NAMALWA (cell line): ENCODE data around the gene HABP4.

Source experiments
- DNase-seq: peaks from one replicate; pipeline ENCODE4 v3.0.0-alpha.2; 2015; ENCODE audit warnings: low spot score

HABP4 gene

GRCh38 chr9:96523374-96523773 lies 73.4 kb downstream of the HABP4 start:
- no peak for DNase-seq

GRCh38 chr9:96524045-96524444 lies 74.1 kb downstream of the HABP4 start:
- no peak for DNase-seq

GRCh38 chr9:96524764-96525163 lies 74.8 kb downstream of the HABP4 start:
- DNase-seq: no peak

DNA sequence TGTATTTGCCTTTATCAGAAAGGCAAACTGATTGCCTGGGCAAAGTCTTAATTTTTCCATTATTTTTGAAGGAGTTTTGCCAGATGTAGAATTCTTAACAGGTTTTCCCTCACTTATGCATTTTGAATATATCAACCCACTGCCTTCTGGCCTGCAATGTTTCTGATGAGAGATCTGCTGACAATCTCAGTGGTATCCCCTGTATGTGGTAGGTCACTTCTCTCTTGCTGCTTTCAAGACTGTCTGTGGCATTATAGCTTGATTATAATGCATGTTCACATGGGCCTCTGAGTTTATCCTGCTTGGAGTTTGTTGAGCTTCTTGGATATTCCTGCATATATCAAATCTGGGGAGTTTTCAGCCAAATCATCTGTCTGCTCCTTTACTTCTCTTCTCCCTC lies 82.2 kb downstream of the HABP4 start:
- DNase-seq: no peak

- no peak for DNase-seq
Observed at GRCh38 chr9:96540106-96540505, 90.1 kb downstream of the HABP4 start.
